ENCODE measurements around the gene STK32C.

Gene STK32C

GRCh38 chr10:132165416-132165980 lies 142.3 kb downstream of the STK32C start (continued):
- no peak for TF ChIP-seq ZC3H10 (CRISPR knock-in tag; IDR thresholded peaks at IDR 0.05)
- TF ChIP-seq BACH2 (CRISPR knock-in tag; IDR thresholded peaks at IDR 0.05; ENCODE audit: borderline replicate concordance), result no peak
- TF ChIP-seq, protein P1, sequence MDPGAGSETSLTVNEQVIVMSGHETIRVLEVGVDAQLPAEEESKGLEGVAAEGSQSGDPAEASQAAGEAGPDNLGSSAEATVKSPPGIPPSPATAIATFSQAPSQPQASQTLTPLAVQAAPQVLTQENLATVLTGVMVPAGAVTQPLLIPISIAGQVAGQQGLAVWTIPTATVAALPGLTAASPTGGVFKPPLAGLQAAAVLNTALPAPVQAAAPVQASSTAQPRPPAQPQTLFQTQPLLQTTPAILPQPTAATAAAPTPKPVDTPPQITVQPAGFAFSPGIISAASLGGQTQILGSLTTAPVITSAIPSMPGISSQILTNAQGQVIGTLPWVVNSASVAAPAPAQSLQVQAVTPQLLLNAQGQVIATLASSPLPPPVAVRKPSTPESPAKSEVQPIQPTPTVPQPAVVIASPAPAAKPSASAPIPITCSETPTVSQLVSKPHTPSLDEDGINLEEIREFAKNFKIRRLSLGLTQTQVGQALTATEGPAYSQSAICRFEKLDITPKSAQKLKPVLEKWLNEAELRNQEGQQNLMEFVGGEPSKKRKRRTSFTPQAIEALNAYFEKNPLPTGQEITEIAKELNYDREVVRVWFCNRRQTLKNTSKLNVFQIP (CRISPR knock-in tag; IDR thresholded peaks at IDR 0.05; ENCODE audit: borderline replicate concordance, low read depth), result no peak
- no peak for TF ChIP-seq CREB5 (CRISPR knock-in tag; IDR thresholded peaks at IDR 0.05; ENCODE audit: low read depth)

- TF ChIP-seq TCF4 (CRISPR knock-in tag; IDR thresholded peaks at IDR 0.05; ENCODE audit: borderline replicate concordance), result no peak
- no peak for ATAC-seq
These were observed 142.9 kb downstream of the STK32C start for GRCh38 chr10:132164761-132165278.

DNA sequence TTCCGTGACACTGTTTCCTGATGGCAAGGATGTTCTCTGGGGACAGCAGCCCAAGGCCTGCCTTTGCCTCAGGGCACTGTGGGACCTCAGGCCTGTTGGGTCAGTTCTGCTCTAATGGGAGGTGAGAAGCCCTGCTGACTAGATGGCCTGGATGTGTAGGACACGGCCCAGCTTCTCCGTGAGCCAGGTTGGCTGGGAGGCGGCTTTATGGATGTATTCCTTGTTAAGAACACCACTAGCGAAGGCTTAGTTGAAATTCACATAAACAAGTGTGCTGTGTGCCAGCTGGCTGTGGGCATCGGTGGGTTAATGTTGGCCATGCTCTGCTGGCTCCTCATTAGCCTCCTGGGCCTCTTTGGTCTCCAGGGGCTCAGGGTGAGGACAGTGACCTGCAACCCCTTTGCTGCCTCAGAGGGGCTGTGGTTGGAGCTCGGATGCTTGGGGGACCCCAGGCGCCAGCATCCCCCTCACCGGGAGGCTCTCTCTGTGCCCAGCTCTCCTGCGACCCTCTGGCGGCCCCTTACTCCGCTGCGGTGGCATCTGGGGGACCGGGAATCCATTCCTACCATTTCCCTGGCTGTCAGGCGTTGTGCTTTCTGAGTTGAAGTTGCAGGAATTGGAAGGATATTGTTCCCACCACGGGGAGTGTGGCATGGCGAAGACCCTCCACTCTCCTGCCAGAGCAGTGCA lies 143.8 kb downstream of the STK32C start:
- no peak for ATAC-seq
- TF ChIP-seq ZFP30 (CRISPR knock-in tag; IDR thresholded peaks at IDR 0.05), result no peak
- TF ChIP-seq, protein P1 (CRISPR knock-in tag; IDR thresholded peaks at IDR 0.05; ENCODE audit: borderline replicate concordance, low read depth), result no peak
- no peak for TF ChIP-seq ARNTL (CRISPR knock-in tag; IDR thresholded peaks at IDR 0.05; ENCODE audit: borderline replicate concordance, low read depth)
- no peak for TF ChIP-seq CREB5 (CRISPR knock-in tag; IDR thresholded peaks at IDR 0.05; ENCODE audit: low read depth)
- no peak for TF ChIP-seq ZC3H10 (CRISPR knock-in tag; IDR thresholded peaks at IDR 0.05)
- no peak for TF ChIP-seq RARB (CRISPR knock-in tag; IDR thresholded peaks at IDR 0.05)
- TF ChIP-seq TOX (CRISPR knock-in tag; IDR thresholded peaks at IDR 0.05; ENCODE audit: borderline replicate concordance), result no peak
- TF ChIP-seq BACH2 (CRISPR knock-in tag; IDR thresholded peaks at IDR 0.05; ENCODE audit: borderline replicate concordance), result no peak
- TF ChIP-seq PPARA (CRISPR knock-in tag; IDR thresholded peaks at IDR 0.05; ENCODE audit: borderline replicate concordance), result no peak

DNA sequence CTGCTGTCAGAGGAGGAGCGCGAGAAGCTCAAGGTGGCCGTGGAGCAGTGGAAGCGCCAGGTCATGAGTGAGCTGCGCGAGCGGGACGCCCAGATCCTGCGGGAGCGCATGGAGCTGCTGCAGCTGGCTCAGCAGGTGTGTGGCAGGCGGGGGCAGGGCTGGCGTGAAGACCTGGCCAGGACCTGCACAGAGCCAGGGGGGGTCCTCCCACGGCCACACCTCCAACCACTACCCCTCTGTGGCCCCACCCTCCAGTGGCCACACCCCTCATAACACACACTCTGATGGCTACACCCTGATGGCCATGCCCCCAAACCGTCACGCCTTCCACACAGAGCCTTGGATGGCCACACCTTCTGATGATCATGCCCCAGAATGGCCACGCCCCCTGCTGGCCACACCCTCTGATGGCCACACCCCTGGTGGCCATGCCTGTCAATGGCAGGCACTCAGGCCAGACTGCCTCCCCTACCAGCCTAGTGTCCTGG lies 144.4 kb downstream of the STK32C start:
- no peak for TF ChIP-seq ZNF565 (CRISPR knock-in tag; conservative IDR thresholded peaks at IDR 0.05; ENCODE audit: low read depth)
- TF ChIP-seq, protein P2, sequence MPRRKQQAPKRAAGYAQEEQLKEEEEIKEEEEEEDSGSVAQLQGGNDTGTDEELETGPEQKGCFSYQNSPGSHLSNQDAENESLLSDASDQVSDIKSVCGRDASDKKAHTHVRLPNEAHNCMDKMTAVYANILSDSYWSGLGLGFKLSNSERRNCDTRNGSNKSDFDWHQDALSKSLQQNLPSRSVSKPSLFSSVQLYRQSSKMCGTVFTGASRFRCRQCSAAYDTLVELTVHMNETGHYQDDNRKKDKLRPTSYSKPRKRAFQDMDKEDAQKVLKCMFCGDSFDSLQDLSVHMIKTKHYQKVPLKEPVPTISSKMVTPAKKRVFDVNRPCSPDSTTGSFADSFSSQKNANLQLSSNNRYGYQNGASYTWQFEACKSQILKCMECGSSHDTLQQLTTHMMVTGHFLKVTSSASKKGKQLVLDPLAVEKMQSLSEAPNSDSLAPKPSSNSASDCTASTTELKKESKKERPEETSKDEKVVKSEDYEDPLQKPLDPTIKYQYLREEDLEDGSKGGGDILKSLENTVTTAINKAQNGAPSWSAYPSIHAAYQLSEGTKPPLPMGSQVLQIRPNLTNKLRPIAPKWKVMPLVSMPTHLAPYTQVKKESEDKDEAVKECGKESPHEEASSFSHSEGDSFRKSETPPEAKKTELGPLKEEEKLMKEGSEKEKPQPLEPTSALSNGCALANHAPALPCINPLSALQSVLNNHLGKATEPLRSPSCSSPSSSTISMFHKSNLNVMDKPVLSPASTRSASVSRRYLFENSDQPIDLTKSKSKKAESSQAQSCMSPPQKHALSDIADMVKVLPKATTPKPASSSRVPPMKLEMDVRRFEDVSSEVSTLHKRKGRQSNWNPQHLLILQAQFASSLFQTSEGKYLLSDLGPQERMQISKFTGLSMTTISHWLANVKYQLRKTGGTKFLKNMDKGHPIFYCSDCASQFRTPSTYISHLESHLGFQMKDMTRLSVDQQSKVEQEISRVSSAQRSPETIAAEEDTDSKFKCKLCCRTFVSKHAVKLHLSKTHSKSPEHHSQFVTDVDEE (CRISPR knock-in tag; IDR thresholded peaks at IDR 0.05), result no peak
- no peak for TF ChIP-seq TOX (CRISPR knock-in tag; IDR thresholded peaks at IDR 0.05; ENCODE audit: borderline replicate concordance)
- TF ChIP-seq ESRRG (CRISPR knock-in tag; IDR thresholded peaks at IDR 0.05), result no peak
- TF ChIP-seq PPARA (CRISPR knock-in tag; IDR thresholded peaks at IDR 0.05; ENCODE audit: borderline replicate concordance), result no peak
- TF ChIP-seq, protein P3, sequence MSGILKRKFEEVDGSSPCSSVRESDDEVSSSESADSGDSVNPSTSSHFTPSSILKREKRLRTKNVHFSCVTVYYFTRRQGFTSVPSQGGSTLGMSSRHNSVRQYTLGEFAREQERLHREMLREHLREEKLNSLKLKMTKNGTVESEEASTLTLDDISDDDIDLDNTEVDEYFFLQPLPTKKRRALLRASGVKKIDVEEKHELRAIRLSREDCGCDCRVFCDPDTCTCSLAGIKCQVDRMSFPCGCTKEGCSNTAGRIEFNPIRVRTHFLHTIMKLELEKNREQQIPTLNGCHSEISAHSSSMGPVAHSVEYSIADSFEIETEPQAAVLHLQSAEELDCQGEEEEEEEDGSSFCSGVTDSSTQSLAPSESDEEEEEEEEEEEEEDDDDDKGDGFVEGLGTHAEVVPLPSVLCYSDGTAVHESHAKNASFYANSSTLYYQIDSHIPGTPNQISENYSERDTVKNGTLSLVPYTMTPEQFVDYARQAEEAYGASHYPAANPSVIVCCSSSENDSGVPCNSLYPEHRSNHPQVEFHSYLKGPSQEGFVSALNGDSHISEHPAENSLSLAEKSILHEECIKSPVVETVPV (CRISPR knock-in tag; IDR thresholded peaks at IDR 0.05), result no peak
- TF ChIP-seq ZNF70 (CRISPR knock-in tag; IDR thresholded peaks at IDR 0.05), result no peak
- TF ChIP-seq ZNF8 (CRISPR knock-in tag; IDR thresholded peaks at IDR 0.05), result no peak
- TF ChIP-seq CREB5 (CRISPR knock-in tag; IDR thresholded peaks at IDR 0.05; ENCODE audit: low read depth), result no peak
- no peak for TF ChIP-seq TCF4 (CRISPR knock-in tag; IDR thresholded peaks at IDR 0.05; ENCODE audit: borderline replicate concordance)
- no peak for TF ChIP-seq ZFP3 (CRISPR knock-in tag; IDR thresholded peaks at IDR 0.05)
- no peak for TF ChIP-seq ISL1 (CRISPR knock-in tag; IDR thresholded peaks at IDR 0.05)
- TF ChIP-seq SNAI2 (CRISPR knock-in tag; IDR thresholded peaks at IDR 0.05), result no peak
- TF ChIP-seq ZC3H10 (CRISPR knock-in tag; IDR thresholded peaks at IDR 0.05), result no peak
- TF ChIP-seq OSR1 (CRISPR knock-in tag; IDR thresholded peaks at IDR 0.05), result no peak
- TF ChIP-seq BACH2 (CRISPR knock-in tag; IDR thresholded peaks at IDR 0.05; ENCODE audit: borderline replicate concordance), result no peak
- ATAC-seq, result peak; percentile 40; the same call in 1 of the 3 replicates

All from SK-N-SH treated with all-trans-retinoic acid at 6 μM for 48 hours (cell line).